Measurements from ENCODE around the gene CHST7.

DNA sequence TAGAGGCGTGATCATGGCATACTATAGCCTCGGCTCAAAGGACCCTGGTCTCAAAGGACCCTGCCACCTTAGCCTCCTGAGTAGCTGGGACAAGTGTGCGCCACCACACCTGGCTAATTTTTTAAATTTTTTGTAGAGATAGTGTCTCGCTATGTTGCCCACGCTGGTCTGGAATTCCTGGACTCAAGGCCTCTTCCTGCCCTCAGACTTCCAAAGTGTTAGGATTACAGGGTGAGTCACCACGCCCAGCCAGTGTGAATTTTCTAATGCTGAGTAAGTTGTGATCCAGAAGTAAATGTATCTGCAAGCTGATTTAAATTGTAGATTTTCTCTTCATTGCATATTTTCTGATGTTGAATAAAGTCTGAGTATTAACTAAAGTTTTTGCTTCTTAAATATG lies 25.7 kb upstream of the CHST7 start:
- TF ChIP-seq, protein P1, sequence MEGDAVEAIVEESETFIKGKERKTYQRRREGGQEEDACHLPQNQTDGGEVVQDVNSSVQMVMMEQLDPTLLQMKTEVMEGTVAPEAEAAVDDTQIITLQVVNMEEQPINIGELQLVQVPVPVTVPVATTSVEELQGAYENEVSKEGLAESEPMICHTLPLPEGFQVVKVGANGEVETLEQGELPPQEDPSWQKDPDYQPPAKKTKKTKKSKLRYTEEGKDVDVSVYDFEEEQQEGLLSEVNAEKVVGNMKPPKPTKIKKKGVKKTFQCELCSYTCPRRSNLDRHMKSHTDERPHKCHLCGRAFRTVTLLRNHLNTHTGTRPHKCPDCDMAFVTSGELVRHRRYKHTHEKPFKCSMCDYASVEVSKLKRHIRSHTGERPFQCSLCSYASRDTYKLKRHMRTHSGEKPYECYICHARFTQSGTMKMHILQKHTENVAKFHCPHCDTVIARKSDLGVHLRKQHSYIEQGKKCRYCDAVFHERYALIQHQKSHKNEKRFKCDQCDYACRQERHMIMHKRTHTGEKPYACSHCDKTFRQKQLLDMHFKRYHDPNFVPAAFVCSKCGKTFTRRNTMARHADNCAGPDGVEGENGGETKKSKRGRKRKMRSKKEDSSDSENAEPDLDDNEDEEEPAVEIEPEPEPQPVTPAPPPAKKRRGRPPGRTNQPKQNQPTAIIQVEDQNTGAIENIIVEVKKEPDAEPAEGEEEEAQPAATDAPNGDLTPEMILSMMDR (IDR thresholded peaks at IDR 0.05; ENCODE audit: poor library complexity): no peak
- TF ChIP-seq EZH2 (IDR thresholded peaks at IDR 0.05; ENCODE audit: borderline replicate concordance): no peak

Data from hepatocyte (in vitro differentiated cells).